Measurements from ENCODE around the gene FCN3. TPM values are rescaled to one million over a fixed set of nuclear protein-coding genes. Genes with fewer than 3 reads are reported as not detected.

Gene FCN3
- total and polyA plus RNA-seq, 9 of the 15 experiments (the other 6 are each of a cell fraction or from before 2014, with no cell fraction given): 0.49 TPM; not detected in 8

GRCh38 chr1:27357281-27358037 lies 17.2 kb downstream of the FCN3 start (continued):
- TF ChIP-seq CTCF (IDR thresholded peaks at IDR 0.05 in 2 of 3, conservative IDR thresholded peaks at IDR 0.05 in 1 of 3; ENCODE audit: insufficient read depth in 2 of 3, low read depth in 1 of 3, low read length in 3 of 3): peak; percentile 95 to 98 (median 96)
- TF ChIP-seq, protein P1, sequence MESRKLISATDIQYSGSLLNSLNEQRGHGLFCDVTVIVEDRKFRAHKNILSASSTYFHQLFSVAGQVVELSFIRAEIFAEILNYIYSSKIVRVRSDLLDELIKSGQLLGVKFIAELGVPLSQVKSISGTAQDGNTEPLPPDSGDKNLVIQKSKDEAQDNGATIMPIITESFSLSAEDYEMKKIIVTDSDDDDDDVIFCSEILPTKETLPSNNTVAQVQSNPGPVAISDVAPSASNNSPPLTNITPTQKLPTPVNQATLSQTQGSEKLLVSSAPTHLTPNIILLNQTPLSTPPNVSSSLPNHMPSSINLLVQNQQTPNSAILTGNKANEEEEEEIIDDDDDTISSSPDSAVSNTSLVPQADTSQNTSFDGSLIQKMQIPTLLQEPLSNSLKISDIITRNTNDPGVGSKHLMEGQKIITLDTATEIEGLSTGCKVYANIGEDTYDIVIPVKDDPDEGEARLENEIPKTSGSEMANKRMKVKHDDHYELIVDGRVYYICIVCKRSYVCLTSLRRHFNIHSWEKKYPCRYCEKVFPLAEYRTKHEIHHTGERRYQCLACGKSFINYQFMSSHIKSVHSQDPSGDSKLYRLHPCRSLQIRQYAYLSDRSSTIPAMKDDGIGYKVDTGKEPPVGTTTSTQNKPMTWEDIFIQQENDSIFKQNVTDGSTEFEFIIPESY (CRISPR knock-in tag; IDR thresholded peaks at IDR 0.05): peak; percentile 43; the same call in 1 of the 2 replicates
- peak; percentile 82; the same call in 1 of the 2 replicates for TF ChIP-seq XRCC5 (IDR thresholded peaks at IDR 0.05; ENCODE audit: low read depth, low read length)
- TF ChIP-seq ZKSCAN1 (IDR thresholded peaks at IDR 0.05; ENCODE audit: low read depth, low read length): 0 out of 2 replicates have a peak, but pooled peaks have one; percentile 54
- TF ChIP-seq CEBPB (tag; IDR thresholded peaks at IDR 0.05): no peak
- TF ChIP-seq RAD21 (CRISPR knock-in tag; conservative IDR thresholded peaks at IDR 0.05 in 1 of 2, IDR thresholded peaks at IDR 0.05 in 1 of 2): peak; percentile 61 to 84
- peak in 1 of 3 experiments; percentile 52 for TF ChIP-seq YY1 (IDR thresholded peaks at IDR 0.05; ENCODE audit: borderline replicate concordance in 1 of 3, control insufficient read depth in 1 of 3, extremely low read depth in 1 of 3, insufficient read depth in 3 of 3, insufficient read length in 1 of 3, insufficient replicate concordance in 2 of 3, low read depth in 1 of 3, low read length in 2 of 3)
- TF ChIP-seq NBN (IDR thresholded peaks at IDR 0.05; ENCODE audit: low read depth): no peak
- TF ChIP-seq, protein P2, sequence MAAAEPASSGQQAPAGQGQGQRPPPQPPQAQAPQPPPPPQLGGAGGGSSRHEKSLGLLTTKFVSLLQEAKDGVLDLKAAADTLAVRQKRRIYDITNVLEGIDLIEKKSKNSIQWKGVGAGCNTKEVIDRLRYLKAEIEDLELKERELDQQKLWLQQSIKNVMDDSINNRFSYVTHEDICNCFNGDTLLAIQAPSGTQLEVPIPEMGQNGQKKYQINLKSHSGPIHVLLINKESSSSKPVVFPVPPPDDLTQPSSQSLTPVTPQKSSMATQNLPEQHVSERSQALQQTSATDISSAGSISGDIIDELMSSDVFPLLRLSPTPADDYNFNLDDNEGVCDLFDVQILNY (CRISPR knock-in tag; IDR thresholded peaks at IDR 0.05): no peak
- TF ChIP-seq ZNF764 (CRISPR knock-in tag; IDR thresholded peaks at IDR 0.05; ENCODE audit: low read depth): 0 out of 2 replicates have a peak, but pooled peaks have one; percentile 37
- TF ChIP-seq, protein P3, sequence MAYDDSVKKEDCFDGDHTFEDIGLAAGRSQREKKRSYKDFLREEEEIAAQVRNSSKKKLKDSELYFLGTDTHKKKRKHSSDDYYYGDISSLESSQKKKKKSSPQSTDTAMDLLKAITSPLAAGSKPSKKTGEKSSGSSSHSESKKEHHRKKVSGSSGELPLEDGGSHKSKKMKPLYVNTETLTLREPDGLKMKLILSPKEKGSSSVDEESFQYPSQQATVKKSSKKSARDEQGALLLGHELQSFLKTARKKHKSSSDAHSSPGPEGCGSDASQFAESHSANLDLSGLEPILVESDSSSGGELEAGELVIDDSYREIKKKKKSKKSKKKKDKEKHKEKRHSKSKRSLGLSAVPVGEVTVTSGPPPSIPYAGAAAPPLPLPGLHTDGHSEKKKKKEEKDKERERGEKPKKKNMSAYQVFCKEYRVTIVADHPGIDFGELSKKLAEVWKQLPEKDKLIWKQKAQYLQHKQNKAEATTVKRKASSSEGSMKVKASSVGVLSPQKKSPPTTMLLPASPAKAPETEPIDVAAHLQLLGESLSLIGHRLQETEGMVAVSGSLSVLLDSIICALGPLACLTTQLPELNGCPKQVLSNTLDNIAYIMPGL (CRISPR knock-in tag; IDR thresholded peaks at IDR 0.05): peak; percentile 54; the same call in 1 of the 2 replicates
- TF ChIP-seq NEUROD1 (IDR thresholded peaks at IDR 0.05; ENCODE audit: borderline replicate concordance, low read depth, low read length, partially characterized antibody): no peak
